Measurements from ENCODE around the gene TMEM151B. TPM values are rescaled to one million over a fixed set of nuclear protein-coding genes. Genes with fewer than 3 reads are reported as not detected.
A peak's percentile ranks its signal among the peaks of the same experiment; 100 is the strongest.

TMEM151B gene
- total and polyA plus RNA-seq, 2 of the 13 experiments (the other 11 are each of a cell fraction or from before 2014, with no cell fraction given): not detected

- DNase-seq (ENCODE audit: low spot score) (no peak), FAIRE-seq (no peak), ATAC-seq (no peak)
- TF ChIP-seq ZNF670 (CRISPR knock-in tag; IDR thresholded peaks at IDR 0.05; ENCODE audit: borderline replicate concordance) (no peak), MTF2 (CRISPR knock-in tag; IDR thresholded peaks at IDR 0.05; ENCODE audit: borderline replicate concordance) (0 out of 2 replicates have a peak, but pooled peaks have one; percentile 31), ATF7 (IDR thresholded peaks at IDR 0.05) (no peak), ATF7 (CRISPR knock-in tag; IDR thresholded peaks at IDR 0.05) (0 out of 2 replicates have a peak, but pooled peaks have one; percentile 45), FOXO4 (CRISPR knock-in tag; conservative IDR thresholded peaks at IDR 0.05) (0 out of 2 replicates have a peak, but pooled peaks have one; percentile 5), PITX1 (CRISPR knock-in tag; IDR thresholded peaks at IDR 0.05) (peak; percentile 19; the same call in 1 of the 2 replicates), STAT5B (CRISPR knock-in tag; IDR thresholded peaks at IDR 0.05) (no peak), STAG1 (CRISPR knock-in tag; IDR thresholded peaks at IDR 0.05) (no peak)
- TF ChIP-seq, protein P1, sequence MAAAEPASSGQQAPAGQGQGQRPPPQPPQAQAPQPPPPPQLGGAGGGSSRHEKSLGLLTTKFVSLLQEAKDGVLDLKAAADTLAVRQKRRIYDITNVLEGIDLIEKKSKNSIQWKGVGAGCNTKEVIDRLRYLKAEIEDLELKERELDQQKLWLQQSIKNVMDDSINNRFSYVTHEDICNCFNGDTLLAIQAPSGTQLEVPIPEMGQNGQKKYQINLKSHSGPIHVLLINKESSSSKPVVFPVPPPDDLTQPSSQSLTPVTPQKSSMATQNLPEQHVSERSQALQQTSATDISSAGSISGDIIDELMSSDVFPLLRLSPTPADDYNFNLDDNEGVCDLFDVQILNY (CRISPR knock-in tag; conservative IDR thresholded peaks at IDR 0.05): no peak
- TF ChIP-seq, protein P2, sequence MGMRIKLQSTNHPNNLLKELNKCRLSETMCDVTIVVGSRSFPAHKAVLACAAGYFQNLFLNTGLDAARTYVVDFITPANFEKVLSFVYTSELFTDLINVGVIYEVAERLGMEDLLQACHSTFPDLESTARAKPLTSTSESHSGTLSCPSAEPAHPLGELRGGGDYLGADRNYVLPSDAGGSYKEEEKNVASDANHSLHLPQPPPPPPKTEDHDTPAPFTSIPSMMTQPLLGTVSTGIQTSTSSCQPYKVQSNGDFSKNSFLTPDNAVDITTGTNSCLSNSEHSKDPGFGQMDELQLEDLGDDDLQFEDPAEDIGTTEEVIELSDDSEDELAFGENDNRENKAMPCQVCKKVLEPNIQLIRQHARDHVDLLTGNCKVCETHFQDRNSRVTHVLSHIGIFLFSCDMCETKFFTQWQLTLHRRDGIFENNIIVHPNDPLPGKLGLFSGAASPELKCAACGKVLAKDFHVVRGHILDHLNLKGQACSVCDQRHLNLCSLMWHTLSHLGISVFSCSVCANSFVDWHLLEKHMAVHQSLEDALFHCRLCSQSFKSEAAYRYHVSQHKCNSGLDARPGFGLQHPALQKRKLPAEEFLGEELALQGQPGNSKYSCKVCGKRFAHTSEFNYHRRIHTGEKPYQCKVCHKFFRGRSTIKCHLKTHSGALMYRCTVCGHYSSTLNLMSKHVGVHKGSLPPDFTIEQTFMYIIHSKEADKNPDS (CRISPR knock-in tag; IDR thresholded peaks at IDR 0.05): peak; percentile 89; the same call in 1 of the 2 replicates
- TF ChIP-seq, protein P3, sequence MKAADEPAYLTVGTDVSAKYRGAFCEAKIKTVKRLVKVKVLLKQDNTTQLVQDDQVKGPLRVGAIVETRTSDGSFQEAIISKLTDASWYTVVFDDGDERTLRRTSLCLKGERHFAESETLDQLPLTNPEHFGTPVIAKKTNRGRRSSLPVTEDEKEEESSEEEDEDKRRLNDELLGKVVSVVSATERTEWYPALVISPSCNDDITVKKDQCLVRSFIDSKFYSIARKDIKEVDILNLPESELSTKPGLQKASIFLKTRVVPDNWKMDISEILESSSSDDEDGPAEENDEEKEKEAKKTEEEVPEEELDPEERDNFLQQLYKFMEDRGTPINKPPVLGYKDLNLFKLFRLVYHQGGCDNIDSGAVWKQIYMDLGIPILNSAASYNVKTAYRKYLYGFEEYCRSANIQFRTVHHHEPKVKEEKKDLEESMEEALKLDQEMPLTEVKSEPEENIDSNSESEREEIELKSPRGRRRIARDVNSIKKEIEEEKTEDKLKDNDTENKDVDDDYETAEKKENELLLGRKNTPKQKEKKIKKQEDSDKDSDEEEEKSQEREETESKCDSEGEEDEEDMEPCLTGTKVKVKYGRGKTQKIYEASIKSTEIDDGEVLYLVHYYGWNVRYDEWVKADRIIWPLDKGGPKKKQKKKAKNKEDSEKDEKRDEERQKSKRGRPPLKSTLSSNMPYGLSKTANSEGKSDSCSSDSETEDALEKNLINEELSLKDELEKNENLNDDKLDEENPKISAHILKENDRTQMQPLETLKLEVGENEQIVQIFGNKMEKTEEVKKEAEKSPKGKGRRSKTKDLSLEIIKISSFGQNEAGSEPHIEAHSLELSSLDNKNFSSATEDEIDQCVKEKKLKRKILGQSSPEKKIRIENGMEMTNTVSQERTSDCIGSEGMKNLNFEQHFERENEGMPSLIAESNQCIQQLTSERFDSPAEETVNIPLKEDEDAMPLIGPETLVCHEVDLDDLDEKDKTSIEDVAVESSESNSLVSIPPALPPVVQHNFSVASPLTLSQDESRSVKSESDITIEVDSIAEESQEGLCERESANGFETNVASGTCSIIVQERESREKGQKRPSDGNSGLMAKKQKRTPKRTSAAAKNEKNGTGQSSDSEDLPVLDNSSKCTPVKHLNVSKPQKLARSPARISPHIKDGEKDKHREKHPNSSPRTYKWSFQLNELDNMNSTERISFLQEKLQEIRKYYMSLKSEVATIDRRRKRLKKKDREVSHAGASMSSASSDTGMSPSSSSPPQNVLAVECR (CRISPR knock-in tag; IDR thresholded peaks at IDR 0.05; ENCODE audit: borderline replicate concordance): no peak
- Histone ChIP-seq H3K9me3 (ENCODE audit: low read length) (no peaks in the 10 kb centered on the region), H3K4me3 (replicated peaks in 1 of 3; ENCODE audit: insufficient read depth in 1 of 3, low read depth in 2 of 3, low read length in 3 of 3) (no peak overlapping the region), H3K27me3 (ENCODE audit: control insufficient read depth in 1 of 2, insufficient read depth in 2 of 2, low read length in 2 of 2) (no peaks in the 10 kb centered on the region), H3K9ac (ENCODE audit: insufficient read depth, low read depth, low read length) (no peak overlapping the region), H3K4me2 (ENCODE audit: low read depth, low read length) (no peak overlapping the region), H3K27ac (ENCODE audit: extremely low read length, insufficient read depth, low read length) (no peak overlapping the region), H4K20me1 (ENCODE audit: insufficient read depth, low read length) (no peaks in the 10 kb centered on the region), H3K79me2 (ENCODE audit: insufficient read depth, low read length) (no peaks in the 10 kb centered on the region), H3K36me3 (replicated peaks in 1 of 2; ENCODE audit: control insufficient read depth in 1 of 2, insufficient read depth in 2 of 2, low read length in 2 of 2) (peaks cover 11 to 24% of the 10 kb centered on the region in 2 experiments), H3K4me1 (ENCODE audit: insufficient read depth, low read length) (peaks cover 53% of the 10 kb centered on the region), H2AFZ (ENCODE audit: low read length) (no peak overlapping the region)
- 95% methylated on average over 12 of the region's 14 CpGs for WGBS (ENCODE audit: low lambda C conversion rate)
- BruUV-seq (replicated peaks): no TSS peak
- intact Hi-C loops (cut with micrococcal nuclease; ENCODE audit: unreplicated experiment): loop anchor here (1.0 to 2.0 kb wide), 3 partner anchors 12 to 137 kb away; no protein-coding TSS in a partner anchor
- in situ Hi-C loops (cut with HindIII; ENCODE audit: extremely low pct_ligation_motif_present, low pct_unique_long_range_greater_than_20kb): no loop called here
- ChIA-PET CTCF (ENCODE audit: low intra/inter-chr PET ratio, low total read pairs) (interaction anchor here (2.0 to 5.3 kb wide), 4 partner anchors 11 to 138 kb away, joined by 10 to 38 read pairs (median 27); partner anchors contain the start of gene SLC29A1), POLR2A (interaction anchor here (3.2 to 3.7 kb wide), 2 partner anchors 10 to 13 kb away, joined by 20 to 48 read pairs; partner anchors contain the start of genes HSP90AB1 and SLC29A1)
These were observed 36.6 kb upstream of the TMEM151B start for GRCh38 chr6:44233567-44234100.

Measured in HepG2 (cell line).